Activated CD8-positive, alpha-beta memory T cell treated with anti-CD3 and anti-CD28 coated beads for 24 hours (primary cell): ENCODE data around the gene PLCG1.
"Not testable (repeated sequence)": the region's sequence is repeated elsewhere in the genome, so short reads cannot be mapped to it uniquely, and the experiment has no call there.

Experiments
- DNase-seq: peaks from one replicate; pipeline ENCODE4 v3.0.0-alpha.2; 2020

Gene PLCG1

DNA sequence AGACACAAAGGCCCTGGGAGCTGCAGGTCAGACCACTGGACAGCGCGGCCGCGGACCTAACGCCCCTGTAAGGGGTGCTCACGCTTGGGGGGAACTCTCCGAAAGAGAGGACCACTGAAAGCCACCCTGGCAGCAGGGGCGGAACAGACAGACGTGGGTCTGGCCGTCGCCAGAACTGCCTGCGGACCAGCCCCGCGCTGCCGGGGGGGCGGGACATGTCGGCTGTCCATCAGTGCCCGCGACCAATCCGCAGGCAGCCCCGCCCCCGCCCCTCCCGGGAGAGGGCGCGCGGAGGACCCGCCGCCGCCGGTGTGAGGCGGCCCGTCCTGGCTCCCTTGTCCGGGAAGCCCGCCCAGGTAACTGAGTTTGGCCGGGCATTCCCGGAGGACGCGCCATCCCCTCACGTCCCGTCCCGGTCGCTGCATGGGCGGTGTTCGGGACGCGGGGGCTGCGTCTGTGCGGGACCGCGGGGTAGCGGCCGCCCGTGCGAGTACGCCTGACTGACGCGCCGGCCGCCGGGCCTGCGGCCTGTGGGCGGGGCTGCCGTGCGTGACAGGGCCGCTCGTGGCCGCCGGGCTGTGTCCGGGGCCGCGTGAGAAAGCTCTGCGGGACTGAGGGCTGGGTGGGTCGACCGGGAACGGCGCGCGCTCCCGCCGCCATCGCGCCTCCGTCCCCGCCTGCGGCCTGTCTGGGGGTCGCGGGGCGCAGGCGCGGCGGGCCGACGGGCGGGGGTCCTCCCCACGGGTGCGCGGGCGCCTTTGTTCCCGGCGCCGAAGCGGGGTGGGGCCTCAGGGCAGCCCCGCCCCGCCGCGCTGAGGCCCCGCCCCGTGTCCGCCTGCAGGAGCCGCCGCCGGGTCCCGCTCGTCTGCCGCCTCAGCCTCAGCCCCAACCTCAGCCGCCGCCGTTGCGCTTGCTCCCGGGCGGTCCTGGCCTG lies at the start of gene PLCG1:
TSS of gene PLCG1 (plus strand) at position 864 of the 934 bp plus-strand sequence. CDS start 99 bp downstream, outside the sequence.
- DNase-seq = peak; percentile 95

DNA sequence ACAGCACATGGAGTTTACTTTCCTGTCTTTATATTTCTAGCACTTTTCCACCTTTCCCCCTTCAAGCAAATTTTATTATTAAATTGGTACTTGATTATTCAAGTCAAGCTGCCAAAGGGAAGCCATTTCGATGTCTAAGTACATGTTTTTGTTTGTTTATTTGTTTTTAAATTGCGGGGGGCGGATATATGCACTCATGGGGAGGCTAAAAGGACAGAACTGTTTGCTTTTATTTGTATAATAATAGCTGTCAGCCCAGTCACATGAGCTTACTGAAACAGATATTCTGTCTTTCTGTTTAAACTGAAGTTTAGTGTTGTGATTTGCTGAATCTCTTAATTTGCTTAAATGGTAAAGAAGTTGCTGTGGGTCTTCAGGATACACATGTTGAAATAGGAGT lies 49.6 kb upstream of the PLCG1 start:
- DNase-seq = no peak

DNA sequence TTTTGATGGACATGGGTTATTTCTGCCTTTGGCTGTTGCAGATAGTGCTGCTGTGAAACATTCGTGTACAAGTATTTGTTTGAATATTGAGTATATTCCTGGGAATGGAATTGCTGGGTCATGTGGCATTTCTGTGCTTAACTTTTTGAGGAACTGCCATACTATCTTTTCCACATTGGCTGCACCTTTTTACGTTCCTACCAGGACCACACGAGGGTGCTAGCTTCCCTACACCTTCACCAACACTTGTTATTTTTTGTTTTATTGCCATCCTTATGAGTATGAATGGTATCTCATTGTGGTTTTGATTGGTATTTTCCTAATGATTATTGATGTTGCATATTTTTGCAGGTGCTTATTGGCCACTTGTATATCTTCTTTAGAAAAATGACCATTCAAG lies 47.8 kb upstream of the PLCG1 start:
- no peak for DNase-seq

DNA sequence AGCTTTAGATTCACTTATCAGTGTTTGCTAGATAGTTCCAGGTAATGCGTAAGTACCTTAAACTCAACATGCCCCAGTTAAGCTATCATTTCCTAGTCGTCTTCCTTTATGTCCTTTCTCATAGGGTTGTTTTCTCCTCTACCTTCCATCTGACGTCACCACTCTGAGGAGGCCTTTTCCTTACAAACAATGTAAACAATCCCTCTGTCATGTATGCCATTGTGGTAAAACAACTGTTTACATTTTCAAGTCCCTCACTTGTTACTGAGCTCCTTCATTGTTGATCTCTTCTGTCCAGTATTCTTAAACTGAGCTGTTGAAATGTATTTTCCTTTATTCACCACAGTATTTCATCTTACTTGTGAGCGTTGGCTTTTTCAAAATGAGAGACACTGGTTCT lies 45.4 kb upstream of the PLCG1 start:
- DNase-seq = no peak

DNA sequence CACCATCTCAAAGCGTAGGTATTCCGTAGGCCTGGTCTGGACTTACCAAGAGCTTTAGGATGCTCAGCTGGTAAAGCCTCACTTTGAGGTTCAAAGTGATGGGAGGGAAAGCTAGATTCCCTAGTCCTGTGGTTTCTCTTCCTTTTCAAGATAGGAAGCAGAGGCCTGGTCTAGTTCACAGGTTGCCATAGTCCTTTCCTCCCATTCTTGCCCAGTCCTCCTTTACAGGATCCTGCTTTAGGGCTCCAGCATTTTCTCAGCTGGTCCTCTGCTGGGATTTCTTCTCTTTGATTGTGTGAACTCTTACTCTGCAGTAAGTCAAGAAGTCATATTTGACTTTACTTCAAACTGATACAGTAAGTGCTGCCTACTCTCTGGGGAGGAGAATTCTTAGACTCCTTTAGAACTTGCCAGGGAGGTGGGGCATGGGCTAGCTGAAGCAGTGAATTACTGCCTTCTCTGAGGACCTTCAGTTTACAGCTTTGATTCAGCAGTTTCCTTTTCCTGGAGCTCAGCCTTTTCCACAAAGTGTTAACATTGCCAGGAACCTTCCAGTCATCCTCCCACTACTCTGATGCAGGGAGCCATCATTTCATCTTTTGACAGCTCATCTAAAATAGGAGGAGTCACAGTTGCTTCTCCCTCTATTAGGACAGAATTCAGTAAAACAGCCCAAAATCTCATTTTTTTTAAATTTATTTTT lies 42.8 kb upstream of the PLCG1 start:
- DNase-seq = no peak

DNA sequence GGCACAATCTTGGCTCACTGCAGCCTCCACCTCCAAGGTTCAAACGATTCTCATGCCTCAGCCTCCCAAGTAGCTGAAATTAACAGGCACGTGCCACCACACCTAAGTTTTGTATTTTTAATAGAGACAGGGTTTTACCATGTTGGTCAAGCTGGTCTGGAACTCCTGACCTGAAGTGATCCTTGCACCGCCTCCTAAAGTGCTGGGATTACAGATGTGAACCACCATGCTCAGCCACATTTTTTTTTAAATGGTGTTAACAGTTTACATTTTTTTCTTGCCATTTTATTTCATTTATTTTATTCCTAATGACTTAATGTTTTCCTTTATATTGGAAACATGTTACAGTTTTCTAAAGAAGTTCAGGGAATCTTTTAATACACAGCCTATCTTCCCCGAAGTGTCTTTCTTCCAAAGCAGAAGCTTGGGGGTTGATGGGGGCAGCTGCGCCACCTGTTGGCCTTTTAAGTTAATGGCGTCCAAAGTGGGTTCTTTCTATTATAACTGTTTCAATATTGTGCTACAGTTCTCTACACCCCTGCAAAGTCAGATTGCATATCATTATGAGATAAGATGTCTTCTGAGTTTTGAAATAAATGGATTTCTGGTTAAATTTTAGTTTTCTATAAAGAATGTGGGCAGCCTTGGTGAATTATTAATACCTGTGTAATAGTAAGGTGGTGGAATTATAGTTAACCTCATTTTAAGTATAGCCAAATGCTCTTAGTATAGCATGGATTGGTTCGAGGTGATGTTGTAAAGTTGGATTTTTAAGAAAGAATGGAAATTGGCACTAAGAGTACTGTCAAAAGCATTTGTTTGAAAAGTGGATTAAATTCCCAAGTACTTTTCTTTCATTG lies 42.0 kb upstream of the PLCG1 start:
- peak; percentile 67 for DNase-seq

DNA sequence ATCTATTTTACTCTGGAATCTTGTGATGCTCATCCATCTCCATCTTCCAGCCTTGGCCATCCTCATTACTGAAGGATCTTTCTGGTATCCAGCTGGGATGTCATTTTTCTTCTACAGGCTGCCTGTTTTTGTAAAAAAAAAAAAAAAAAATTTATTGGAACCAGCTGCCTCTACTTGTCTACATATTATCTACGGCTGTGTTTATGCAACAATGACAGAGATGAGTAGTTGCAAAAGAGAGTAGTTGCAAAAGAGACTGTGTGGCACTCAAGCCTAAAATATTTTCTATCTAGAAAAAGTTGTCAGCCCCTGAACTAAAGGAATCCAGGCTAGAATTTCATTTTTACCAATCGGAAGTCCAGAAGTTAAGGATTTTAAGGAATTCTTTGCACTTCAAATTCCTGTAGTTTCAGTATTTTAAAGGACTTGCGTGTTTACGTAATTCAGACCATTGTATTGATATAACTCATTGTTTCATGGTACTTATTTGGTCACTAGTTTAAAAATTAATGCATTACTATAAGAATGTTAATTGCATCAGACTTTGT lies 38.6 kb upstream of the PLCG1 start:
- no peak for DNase-seq

DNA sequence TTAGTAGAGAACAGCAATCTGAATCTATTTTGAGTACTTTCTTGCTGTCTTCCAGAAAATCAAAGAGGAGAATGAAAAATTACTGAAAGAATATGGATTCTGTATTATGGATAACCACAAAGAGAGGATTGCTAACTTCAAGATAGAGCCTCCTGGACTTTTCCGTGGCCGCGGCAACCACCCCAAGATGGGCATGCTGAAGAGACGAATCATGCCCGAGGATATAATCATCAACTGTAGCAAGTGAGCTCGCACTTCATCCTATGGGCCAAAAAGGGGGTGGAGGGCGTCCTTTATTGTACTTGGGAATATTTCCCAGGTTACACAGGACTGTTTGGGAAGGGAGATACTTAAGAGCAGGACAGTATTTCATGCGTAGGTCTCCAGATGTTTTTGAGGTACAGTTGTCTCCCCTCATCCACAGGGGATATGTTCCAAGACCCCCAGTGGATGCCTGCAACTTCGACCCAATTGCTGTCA lies 37.3 kb upstream of the PLCG1 start:
- no peak for DNase-seq

DNA sequence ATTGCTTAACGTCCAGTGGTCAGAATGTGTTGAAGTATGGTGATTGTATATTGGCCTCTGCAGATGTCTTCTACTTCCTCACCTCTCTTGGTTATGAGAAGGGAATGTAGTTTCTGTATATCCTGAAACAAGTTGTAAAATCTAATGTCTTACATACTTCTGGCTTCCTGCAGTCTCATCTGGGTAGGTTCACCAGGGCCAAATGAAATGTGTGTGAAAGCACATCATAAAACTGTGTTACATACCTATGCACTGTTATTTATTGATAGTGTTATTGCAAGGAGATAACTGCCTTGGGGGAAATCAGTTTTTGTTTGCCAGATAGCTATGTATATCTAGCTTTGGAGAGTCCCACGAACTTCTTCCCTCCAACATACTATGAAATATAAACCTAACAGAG lies 35.7 kb upstream of the PLCG1 start:
- DNase-seq = no peak

DNA sequence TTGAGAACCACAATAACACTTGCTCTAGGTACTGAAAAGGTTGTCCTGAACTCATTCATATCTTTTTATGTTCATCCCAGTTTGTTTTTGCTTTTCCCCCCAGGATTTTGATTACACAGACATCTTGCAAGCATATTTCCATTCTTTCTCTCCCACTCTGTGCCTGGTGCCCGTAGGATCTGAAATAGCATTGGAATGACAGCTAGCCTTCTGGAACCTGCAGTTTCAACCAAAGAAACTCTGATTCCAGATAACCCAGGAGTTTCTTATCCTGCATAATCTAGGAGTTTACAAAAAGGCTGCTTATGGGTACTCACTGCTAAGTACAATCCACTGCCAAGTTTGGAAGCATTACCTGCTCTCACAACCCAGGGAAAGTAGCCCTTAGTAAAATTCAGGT lies 28.8 kb upstream of the PLCG1 start:
- no peak for DNase-seq

DNA sequence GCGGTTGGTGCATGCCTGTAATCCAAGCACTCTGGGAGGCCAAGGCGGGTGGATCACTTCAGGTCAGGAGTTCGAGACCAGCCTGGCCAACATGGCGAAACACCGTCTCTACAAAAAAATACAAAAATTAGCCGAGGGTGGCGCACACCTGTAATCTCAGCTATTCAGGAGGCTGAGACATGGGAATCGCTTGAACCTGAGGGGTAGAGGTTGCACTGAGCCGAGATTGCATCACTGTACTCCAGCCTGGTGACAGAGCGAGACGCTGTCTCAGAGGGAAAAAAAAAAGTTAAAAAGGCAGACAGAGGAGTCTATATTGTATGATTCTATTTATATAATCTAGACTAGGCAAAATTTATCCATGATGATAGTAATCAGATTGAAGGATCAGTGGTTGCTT lies 27.3 kb upstream of the PLCG1 start:
- no peak for DNase-seq

DNA sequence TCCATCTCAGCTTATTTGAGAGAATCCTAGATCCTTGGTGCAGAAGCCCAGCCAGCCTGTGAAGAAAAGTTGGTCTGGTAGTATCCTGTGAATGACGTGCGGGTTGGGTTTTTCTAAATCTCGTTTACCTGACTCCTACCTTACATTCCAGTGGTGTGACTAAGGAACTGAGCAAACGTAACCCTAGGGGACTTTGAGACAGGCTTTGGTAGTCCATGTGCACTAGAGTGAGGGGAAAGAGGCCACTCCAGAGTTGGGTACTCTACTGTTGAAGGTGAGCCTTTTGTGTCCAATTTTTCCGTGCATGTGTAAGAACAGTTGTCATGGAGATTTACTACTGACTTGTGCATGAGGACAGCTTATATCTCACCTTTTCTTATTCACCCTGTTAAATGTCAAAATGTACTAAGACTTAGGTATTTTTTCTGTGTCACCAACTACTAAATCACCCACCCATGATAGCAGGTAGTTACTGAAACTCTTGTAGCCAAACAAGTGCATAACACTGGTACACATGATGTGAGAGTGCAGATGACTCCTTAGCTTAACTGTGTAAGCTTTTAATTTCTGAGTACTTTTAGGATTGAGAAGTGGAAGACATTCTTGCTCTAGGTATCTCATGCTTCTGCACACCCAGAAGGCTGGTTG lies 26.3 kb upstream of the PLCG1 start:
- no peak for DNase-seq

DNA sequence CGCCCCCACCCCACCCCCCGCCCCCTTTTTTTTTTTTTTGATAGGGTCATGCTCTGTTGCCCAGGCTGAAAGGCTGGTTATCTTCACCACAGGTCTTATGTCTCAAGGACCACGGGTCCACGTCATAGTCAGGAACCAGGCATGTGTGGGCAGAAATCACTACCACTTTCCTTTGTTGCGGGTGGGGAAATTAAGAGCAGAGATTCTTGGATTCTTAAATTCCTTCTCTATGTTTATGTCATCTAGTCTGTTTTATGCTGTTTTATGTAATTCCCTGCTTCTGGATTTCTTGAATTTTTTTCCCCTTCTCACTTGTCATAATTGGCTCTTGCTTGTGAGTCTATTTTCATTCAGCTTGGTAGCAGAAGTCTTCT lies 25.8 kb upstream of the PLCG1 start:
- DNase-seq = no peak

DNA sequence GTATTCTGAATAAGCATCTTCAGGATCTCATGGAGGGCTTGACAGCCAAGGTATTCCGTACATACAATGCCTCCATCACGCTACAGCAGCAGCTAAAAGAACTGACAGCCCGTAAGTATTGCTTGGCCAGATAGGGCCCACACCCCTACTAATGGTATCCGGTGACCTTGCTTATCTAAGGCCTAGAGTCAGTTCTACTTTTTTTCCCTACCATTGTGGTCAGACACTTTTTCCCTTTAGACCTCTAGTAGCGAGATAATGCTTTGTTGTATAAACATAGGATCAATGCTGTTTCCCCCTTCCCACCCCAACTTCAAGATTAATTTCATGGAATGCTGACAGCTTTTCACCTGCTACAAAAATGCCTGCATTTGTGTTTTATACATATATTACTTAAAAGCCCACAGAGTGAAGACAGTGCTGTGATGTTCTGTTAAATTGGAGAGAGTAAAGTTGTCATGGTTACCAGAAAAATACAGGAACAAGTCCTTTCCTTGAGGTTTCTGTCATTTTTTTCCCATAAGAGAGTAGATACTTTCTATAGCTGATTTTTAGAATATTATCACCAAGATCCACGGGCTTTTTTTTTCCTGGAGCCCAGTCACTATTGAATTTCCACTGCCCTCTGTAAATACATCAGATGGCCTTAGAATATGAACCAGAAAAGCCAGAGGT lies 20.9 kb upstream of the PLCG1 start:
- no peak for DNase-seq

DNA sequence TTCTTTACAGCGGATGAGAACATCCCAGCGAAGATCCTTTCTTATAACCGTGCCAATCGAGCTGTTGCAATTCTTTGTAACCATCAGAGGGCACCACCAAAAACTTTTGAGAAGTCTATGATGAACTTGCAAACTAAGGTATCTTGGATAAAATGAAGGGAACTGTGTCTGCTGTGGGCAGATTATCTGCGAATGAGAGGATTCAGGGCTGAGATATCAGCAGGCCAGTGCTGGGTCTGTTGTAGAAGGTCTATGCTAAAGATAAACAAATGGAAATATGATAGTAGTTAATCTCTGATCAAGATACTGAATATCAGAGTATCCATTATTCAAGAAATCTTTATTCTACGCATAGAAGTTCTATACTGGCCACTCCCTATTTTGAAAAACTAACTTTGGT lies 19.2 kb upstream of the PLCG1 start:
- DNase-seq = not testable (repeated sequence)

DNA sequence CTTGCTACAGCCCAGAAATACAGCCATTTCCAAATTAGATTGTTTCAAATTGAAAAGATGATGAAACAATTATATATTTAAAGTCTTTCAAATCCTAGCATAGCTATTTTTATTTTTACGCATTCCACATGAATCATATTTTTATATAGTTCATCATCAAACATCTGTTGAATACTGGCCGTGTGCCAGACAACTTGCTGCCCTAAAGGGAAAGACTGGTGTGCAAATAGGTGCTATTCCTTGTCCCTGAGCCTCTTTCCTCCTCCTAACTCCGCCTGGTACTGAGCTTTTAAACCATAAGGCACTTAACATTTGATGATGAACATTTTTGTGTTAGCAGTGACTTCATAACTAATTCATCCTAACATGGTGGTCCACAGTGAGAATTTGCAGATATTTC lies 18.7 kb upstream of the PLCG1 start:
- DNase-seq = no peak

DNA sequence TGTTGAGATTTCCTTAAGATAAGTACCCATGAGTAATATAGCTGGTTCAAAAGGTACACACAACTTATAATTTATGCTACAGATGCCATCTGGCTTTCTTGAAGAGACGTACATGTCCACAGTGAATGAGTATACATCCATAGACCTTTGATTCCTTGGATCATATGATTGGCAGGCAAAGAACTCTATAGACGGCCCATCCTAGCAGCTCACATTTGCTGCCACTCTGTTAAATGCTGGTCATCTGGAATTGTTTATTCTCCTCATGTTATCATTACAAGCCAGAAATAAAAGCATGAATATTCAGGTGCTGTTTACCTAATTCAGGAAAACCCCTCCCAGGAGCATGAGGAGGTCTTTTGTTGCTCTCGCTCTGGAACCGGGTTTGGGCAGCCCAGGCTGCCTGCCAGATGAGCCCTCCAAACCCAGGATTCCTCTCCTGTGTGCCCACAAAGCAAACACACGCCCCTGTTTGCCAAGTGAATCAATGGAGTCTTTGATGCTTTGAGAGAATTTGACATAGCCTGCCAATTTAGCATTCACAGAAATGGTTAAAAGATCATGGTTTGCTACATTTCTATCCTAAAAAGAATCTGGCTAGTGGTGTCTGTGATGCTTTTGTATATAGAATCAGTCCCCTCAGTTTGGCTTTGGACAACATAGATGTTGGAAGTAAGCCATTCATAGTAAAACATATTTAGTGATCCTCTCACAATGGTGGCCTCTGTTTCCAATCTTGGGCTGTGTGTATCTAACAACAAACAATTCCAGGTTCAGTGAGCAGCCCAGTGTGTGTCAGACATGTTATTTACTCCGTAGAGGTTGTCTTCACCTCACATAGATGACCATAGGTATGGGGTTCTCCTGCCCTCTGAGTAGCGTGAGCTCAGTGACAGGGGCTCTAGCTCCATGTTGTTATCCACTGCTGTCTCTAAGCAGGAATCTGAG lies 17.5 kb upstream of the PLCG1 start:
- DNase-seq = no peak

DNA sequence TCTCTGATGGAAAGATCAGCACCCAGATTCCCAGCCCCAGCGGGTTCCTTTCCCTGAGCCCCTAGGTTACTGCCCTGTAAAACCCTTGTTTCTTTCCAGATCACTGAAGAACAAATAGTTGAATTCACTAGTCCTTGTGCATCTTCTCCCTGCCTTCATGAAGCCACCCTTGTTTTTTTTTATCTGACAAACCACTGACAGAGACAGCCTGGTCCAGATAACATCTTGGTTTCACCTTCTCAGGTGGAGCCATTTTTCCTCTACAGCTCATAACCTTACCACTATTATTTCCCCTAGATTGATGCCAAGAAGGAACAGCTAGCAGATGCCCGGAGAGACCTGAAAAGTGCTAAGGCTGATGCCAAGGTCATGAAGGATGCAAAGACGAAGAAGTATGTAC lies 15.9 kb upstream of the PLCG1 start:
- DNase-seq = no peak

DNA sequence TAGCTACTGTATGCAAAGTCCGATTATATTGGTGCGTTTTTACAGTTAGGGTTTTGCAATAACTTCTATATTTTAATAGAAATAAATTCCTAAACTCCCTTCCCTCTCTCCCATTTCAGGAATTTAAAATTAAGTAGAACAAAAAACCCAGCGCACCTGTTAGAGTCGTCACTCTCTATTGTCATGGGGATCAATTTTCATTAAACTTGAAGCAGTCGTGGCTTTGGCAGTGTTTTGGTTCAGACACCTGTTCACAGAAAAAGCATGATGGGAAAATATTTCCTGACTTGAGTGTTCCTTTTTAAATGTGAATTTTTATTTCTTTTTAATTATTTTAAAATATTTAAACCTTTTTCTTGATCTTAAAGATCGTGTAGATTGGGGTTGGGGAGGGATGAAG lies 13.7 kb upstream of the PLCG1 start:
- DNase-seq = no peak

DNA sequence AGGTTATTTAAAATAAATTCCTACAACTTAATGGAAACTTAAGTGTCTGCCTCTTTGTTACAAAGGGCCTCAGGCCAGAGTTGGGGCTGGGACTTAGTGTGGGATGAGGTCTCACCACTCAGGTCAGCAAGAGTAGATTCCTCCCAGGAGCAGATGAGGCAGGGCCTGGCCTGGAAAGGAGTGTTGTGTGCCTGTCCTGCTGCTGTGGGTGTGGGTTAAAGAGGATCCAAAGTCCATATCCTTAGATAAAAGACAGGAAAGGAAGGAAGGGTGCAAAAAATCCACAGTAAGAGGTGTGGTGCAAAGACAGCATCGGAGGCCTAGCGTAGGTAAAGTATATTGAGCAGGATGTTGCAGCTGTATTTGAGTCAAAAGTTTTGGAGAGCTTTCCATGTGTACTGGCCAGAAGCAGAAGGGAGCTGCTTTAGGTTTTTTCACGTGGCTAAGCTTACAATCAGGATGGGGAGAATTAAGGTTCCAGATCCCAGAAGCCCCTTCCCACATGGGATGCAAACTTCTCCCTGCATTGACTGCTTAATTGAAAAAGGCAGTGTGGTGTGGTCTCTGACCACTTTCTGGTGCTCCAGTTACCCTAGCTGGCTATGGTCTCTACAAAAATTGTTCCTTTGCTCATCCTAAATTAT lies 12.8 kb upstream of the PLCG1 start:
- no peak for DNase-seq
